AG04449 (cell line): Measurements from ENCODE around the gene SH2D4B.

Experiments used
- CTCF ChIA-PET: fragments of 350-600 bp; formaldehyde crosslinking; extraction: SDS; loops from one replicate; lab custom pipeline; 2021; ENCODE audit warnings: antibody characterized with exemption; lab: Yijun Ruan, JAX
- POLR2A ChIA-PET: fragments of 400-600, 350-600 bp; formaldehyde crosslinking; extraction: SDS; loops from one replicate; lab custom pipeline; 2020; ENCODE audit warnings: antibody characterized with exemption, inconsistent platforms; lab: Yijun Ruan, JAX
- DNase-seq: peaks from one replicate; pipeline ENCODE4 v3.0.0-alpha.2; 2010; ENCODE audit warnings: low read depth, low spot score
- H3K4me3 ChIP-seq: 2 replicates; pipeline ENCODE4 v1.5.1; 2011; ENCODE audit warnings: low read depth, mild to moderate bottlenecking, control low read depth, low read length
- CTCF ChIP-seq: IDR thresholded peaks from one replicate; pipeline ENCODE4 v1.5.1; 2011; ENCODE audit warnings: mild to moderate bottlenecking, moderate library complexity, low read length, control low read depth, inconsistent platforms; ENCODE audit not compliant: insufficient read depth; ENCODE audit errors: missing control alignments

The SH2D4B gene

GRCh38 chr10:80671847-80672246 lies 134.1 kb downstream of the SH2D4B start:
- TF ChIP-seq CTCF: no peak
- ChIA-PET POLR2A (interaction anchor here (0.5 kb wide), 1 partner anchor 53 kb away, joined by 3 read pairs; no protein-coding TSS in a partner anchor), CTCF (interaction anchor here (1.7 to 6.1 kb wide), 2 partner anchors 10 to 28 kb away, joined by 5 to 47 read pairs; no protein-coding TSS in a partner anchor)

GRCh38 chr10:80672613-80673012 lies 134.9 kb downstream of the SH2D4B start:
- CTCF ChIA-PET: interaction anchor here (1.7 to 6.1 kb wide), 2 partner anchors 11 to 27 kb away, joined by 5 to 47 read pairs; no protein-coding TSS in a partner anchor
- POLR2A ChIA-PET: no interaction called here
- no peak overlapping the region for H3K4me3 ChIP-seq
- TF ChIP-seq CTCF: no peak
- no peak for DNase-seq

More at GRCh38 chr10:80671847-80672246, 134.1 kb downstream of the SH2D4B start:
- H3K4me3 ChIP-seq: no peak overlapping the region
- DNase-seq: no peak

GRCh38 chr10:80674809-80675208 lies 137.1 kb downstream of the SH2D4B start:
- CTCF ChIA-PET: interaction anchor here (1.1 to 6.1 kb wide), 2 partner anchors 13 to 24 kb away, joined by 3 to 47 read pairs; no protein-coding TSS in a partner anchor
- no peak for TF ChIP-seq CTCF
- no peak overlapping the region for H3K4me3 ChIP-seq
- POLR2A ChIA-PET: no interaction called here
- DNase-seq: no peak

- no peak for TF ChIP-seq CTCF
- no peak for DNase-seq
- no peak overlapping the region for H3K4me3 ChIP-seq
- ChIA-PET CTCF (interaction anchor here (4.2 kb wide), 1 partner anchor 18 kb away, joined by 28 read pairs; no protein-coding TSS in a partner anchor), POLR2A (no interaction called here)
These were observed 143.4 kb downstream of the SH2D4B start for GRCh38 chr10:80681142-80681541.

GRCh38 chr10:80684259-80684658 lies 146.6 kb downstream of the SH2D4B start:
- TF ChIP-seq CTCF: no peak
- POLR2A ChIA-PET: no interaction called here
- DNase-seq: no peak
- no peak overlapping the region for H3K4me3 ChIP-seq
- CTCF ChIA-PET: interaction anchor here (0.8 kb wide), 1 partner anchor 21 kb away, joined by 4 read pairs; no protein-coding TSS in a partner anchor

- POLR2A ChIA-PET: no interaction called here
- H3K4me3 ChIP-seq: no peak overlapping the region
- CTCF ChIA-PET: interaction anchor here (1.1 to 1.2 kb wide), 2 partner anchors 10 to 241 kb away, joined by 3 to 4 read pairs; no protein-coding TSS in a partner anchor
- TF ChIP-seq CTCF: no peak
- DNase-seq: no peak
These were observed 147.7 kb downstream of the SH2D4B start for GRCh38 chr10:80685355-80685754.
